Measurements from ENCODE around the gene USP22.

USP22 gene

GRCh38 chr17:21019976-21020586 lies 22.7 kb downstream of the USP22 start:
- DNase-seq, result no peak

- DNase-seq, result no peak
Measured at GRCh38 chr17:21018894-21019293, 23.9 kb downstream of the USP22 start.

- no peak for DNase-seq
Measured at GRCh38 chr17:21017861-21018260, 24.9 kb downstream of the USP22 start.

DNA sequence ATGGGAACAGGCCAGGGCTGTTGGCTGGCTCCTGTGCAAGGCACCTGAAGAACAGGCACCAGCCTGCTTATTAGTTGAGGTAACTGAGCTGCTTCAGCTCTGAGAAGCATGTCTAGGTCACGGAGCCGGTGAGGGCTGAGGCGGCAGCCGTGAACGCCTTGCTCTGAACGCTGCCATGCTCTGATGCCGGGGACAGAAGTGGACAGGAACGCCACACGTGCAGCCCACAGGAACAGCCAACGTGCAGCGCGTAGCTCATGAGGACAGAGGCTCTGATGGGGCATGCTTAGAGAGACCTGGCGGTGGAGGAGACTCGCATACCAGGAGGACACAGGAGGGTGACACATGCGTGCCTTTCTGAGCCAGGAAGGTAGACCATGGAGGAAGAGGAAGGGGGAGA lies 25.6 kb downstream of the USP22 start:
- no peak for DNase-seq

GRCh38 chr17:21016826-21017225 lies 26.0 kb downstream of the USP22 start:
- no peak for DNase-seq

GRCh38 chr17:21015564-21015963 lies 27.2 kb downstream of the USP22 start:
- no peak for DNase-seq

- DNase-seq, result no peak
Measured at GRCh38 chr17:21014498-21014897, 28.3 kb downstream of the USP22 start.

DNA sequence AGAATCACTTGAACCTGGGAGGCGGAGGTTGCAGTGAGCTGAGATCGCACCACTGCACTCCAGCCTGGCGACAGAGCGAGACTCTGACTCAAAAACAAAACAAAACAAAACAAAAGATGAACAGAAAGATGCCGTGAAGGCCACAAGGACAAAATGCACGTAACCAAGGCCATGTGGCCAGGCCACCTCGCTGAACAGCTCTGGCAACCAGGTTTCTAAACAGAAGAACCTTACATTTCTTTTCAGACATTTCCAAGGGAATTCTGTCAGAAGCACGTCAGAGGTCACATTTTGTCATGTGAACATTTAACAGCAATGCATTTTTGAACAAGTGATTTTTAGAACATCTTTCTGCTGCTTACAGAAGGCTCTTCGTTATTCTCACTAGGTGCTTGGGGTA lies 28.8 kb downstream of the USP22 start:
- no peak for DNase-seq

DNA sequence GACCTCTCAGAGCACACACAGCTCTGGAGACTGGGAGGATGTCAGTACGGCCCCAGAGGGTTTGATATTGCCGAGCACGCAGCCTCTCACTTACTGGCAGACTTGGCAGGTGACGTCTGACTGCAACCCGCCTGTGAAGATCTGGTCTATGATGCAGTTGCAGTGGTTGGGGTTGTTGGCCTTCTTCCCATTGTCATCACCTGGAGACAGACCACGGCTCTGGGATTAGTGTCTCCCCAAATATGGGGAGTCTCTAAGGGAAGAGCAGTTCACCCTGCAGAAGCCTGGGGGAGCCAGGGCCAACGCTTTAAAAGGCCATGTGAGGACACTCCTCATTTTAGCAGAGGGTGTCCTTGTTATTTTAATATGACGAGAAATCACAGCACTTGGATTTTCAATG lies 30.1 kb downstream of the USP22 start:
- no peak for DNase-seq

DNA sequence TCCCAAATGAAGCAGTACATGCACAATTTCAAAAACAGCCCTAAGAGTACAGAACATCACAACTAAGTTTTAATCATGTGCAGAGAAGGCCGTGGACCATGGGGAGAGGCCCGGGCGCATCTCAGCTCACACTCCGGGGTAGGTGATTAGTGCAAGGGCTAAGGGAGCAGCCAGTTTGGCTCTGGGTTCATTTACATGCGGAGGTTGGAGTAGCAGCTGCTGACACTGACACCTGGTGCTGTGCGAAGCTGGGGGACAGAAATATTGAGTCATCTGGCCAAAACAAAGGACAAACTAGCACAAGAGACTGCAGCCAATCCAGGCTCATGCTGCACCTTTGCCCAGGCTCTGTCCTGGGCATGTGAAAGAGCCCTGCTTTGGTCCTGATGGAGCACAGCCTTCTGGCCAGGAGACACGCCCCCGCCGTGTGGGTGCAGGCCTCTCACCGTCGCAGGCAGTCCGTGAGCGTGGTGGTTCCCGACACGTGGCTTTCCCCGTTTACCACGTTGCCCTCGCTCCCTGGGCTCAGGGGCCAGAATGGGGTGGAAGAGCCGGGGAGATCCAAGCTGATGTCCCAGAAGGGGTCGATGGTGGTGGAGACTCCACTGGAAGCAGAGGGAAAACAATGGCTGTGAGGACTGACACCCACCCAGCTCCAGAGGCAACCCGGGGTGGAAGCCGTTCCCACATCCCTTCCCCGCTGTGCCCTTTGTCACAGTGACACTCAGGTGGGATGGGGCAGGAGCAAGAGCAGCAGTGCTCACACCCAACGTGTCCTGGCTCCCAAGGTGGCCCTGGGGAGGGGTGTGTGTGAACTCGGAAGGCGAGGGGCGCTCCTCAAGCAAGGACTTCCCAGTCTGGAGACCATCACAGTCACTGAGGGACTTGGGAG lies 31.9 kb downstream of the USP22 start:
- DNase-seq, result no peak

DNA sequence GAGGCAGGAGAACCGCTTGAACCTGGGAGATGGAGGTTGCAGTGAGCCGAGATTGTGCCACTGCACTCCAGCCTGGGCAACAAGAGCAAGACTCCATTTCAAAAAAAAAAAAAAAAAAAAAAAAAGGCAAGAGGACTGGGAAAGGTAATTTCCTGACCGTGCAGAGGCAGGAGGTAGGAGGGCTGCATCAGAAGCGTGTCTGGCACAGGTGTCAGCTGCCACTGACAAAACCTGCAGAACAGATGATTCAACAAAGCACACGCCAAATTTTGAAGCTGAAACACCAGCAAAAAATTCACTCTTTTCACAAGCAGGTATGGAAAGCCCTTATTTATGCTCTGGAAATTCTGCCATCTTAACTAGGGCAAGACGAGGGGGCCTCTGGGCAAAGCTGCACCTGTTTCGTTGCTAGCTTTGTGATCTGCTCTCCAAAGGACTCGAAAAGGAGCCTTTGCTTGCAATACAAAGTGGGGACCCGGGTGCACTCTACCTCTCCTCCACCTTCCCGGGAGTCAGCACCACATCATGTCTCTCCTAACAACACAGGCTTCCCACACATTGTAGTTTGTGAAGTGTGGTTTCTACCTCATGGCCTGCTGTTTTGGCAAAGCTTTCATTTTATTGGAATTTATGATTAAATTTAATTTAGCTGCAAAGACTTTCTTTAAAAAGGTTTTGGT lies 33.7 kb downstream of the USP22 start:
- DNase-seq, result no peak

DNA sequence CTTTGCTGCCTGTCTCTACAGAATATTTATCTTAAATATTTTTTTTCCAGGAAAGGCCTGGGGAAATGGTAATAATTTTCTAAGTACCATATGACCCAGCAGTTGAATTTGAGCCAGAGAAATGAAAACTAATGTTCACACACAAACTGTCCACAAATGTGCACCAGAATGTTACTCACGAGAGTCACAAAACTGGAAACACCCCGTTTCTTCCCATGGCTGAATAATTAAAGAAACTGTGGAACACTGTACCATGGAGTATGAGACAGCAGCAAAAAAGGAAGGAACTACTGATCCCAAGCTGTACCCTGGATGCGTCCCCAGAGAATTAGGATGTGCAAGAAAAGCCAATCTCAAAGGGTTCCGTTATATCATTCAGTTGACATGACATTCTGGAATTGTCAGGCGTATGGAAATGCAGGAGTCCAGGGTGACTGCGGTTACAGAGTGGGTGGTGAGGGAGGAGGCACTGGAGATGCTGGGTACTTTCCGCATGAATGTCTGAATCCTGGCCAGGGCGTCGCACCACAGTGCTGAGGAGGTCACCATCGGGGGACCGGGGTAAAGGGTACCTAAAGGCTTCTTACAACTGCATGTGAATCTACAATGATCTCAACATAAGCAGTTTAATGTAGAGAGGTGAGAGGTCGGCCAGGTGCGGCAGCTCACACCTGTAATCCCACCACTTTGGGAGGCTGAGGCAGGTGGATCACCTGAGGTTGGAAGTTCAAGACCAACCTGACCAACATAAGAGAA lies 34.5 kb downstream of the USP22 start:
- DNase-seq, result no peak

- DNase-seq, result no peak
Measured at GRCh38 chr17:21007646-21008045, 35.2 kb downstream of the USP22 start.

- no peak for DNase-seq
Measured at GRCh38 chr17:21005803-21006202, 37.0 kb downstream of the USP22 start.

DNA sequence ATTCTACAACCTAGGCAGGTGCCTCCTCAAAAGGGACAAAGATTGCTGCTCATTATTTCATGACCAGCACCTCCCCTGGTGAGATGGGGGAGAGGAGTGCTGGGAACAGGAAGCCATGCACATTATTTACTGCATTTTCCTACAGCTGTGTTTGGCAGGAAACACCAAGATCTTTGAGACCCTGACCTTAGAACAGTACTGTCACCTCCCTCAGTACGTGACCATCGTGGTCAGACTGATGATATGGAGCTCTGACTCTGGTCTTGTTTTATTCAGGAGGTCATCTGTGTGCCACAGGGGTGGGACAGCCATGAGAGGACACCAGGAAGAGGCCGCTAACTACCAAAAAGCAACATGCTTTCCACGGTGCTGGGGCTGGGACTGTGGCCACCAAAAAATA lies 37.4 kb downstream of the USP22 start:
- DNase-seq, result no peak

GRCh38 chr17:21004016-21004930 lies 38.5 kb downstream of the USP22 start:
- DNase-seq, result no peak

GRCh38 chr17:21003007-21003621 lies 39.7 kb downstream of the USP22 start:
- DNase-seq, result no peak

DNA sequence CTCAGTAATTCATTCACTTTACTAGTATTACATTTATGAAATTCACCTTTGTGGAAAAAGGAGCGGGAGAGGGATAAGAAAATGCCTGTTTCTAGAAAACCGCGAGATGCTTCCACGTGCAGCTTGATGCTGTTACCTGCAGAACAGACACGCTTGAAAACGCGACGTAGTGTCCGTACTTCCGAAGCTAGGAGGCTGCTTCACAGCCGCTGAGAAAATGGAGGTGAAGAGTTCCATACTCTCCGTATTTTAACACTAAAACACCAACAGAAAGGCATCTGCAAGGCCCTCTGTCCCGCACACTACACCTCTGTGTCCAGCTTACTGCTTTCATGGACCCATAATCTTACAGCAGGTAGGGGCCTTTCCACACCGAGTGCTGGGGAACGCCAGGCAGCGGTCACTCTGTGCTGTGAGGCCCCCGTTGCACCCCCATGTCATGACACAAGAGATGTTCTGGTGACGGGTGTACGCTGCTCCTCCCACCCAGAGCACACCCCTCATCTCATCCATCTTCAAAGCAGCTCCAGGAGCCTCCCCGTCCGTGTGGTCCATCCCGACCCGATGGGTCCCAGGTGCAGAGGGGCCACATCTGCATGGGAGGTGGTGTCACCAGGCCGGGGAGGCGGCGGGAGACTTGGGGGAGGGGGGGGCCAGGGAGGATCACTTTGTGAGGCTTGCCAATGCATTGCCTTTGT lies 40.4 kb downstream of the USP22 start:
- DNase-seq, result no peak

- no peak for DNase-seq
Measured at GRCh38 chr17:21001813-21002221, 41.0 kb downstream of the USP22 start.

DNA sequence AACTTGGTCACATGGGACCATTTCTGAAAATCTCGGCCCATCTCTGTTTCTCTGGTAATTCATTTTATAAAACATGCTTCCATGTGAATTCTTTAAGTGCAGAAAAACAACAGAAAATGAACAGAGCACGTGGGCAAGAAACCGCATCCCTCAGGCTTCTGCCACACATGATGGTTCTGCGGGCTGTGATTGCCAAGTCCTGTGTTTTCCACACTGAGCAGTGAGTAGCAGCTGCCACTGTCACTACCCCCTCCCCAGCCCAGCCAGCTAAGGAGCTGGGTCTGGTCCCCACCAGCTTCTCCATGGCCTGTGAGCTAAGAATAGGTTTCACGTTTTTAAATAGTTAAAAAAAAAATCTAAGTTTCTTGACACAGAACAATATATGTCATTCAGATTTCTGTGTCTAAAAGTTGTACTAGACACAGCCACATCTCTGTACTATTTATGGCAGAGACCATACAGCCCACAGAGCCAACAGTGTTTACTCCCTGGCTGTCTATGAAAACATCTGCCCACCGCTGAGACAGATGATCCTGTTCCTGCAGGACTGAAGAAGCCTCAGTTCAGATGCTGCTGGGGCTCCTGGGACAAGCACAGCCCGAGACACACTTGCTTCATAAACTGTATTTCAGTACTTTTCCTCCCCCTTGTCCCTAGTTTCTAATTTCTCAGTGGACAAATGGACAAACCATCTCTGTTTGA lies 41.5 kb downstream of the USP22 start:
- no peak for DNase-seq
